ELR (cell line): Measurements from ENCODE around the gene BCDIN3D.

Source experiments
- DNase-seq: peaks from one replicate; pipeline ENCODE4 v3.0.0-alpha.2; 2015; ENCODE audit warnings: low read depth

The BCDIN3D gene

DNA sequence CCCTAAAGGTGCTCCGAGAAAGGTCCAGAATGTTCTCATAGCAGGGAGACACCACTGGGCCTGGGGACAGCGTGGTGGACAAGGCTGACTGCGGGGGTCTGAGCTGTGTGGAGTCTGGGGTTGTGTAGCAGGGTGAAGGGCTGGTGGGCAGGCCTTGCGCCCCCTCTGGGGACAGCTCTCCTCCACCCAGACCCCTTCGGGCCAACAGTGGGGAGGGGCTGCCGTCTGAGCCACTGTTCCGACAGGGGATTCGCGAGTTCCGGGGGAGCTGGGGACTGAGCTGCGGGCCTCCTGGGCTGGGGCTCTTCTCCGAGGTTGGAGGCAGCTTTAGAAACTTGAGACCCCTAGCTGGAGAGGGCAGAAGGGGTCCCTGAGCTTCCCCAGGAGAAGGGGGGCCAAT is 46.8 kb downstream of the BCDIN3D start:
- no peak for DNase-seq

DNA sequence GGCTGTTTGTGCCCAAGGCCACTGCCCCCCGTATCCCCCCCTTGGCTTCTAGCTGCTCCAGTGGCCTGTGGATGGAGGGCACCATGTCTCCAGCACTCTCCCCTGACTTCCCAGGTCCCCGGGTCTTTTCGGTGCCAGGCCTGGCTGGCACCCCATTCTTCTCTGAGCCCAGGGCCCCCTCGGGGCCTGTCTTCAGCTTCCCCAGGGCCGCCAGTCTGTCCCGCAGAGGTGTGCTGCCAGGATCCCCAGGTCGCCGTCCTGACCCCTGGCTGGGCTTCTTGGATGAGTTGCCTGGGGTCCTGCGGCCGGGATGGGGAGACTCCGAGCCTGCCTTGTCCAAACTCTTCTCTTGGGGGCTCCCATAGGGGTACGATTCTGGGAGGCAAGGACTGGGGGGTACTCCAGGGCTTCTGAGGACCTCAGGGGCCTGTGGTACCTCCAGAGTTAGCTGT is 47.2 kb downstream of the BCDIN3D start:
- DNase-seq, result no peak

DNA sequence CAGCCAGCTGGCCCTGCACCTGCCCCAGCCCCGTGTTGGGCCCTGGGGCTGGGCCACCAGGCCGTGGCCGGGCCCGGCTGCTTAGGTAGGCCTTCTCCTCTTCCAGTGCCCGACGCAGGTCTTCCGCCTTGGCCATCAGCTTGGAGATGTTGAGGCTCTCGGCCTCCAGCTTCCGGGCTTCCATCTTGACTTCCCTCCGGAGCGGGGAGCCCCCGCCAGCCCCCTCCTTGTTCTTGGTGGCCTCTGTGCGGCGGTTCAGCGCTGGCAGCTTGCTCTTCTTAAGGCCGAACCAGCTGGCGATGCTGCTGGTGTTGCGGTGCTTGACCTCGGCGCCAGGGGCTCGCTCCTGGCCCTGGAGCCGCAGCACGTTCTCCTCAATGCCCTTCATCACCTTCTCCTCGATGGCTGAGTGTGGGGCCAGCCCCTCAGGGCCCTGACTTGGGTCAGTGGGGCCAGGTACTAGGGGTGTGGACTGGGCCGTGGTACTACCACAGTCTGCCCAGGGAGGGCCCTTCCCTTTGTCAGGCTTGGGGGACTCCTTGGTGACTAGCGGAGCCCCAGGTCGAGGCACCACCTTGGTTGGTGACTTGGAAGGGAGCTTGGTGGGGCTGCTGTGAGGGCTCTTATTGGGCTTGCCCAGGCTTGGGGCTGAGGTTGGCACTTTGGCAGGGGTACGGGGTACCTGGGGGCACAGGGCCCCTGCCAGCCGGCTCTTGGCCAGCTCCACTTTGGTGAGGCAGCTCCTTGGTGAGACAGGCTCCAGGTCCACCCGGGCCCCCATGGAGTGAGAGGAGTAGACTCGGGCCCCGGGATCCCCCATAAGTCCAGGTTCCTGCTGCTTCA is 47.9 kb downstream of the BCDIN3D start:
- DNase-seq, result no peak

DNA sequence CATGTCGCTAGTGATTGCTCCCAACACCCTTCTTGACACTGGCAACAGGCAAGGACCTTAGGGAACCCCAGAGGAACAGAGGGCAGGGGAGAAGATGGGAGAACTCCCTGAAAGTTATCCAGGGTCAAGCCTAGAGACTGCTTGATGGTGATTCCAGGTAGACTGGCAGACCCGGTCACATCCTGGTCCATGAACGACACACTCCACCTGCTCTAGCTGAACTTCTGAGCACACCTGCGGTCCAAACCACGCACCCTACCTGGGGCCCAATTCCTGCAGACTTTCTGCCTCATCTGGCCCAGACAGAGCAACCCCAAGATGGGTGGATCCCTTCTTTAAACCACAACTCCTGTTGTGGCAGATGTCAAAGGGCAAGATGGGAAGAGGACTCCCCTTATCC is 48.9 kb downstream of the BCDIN3D start:
- DNase-seq, result no peak

DNA sequence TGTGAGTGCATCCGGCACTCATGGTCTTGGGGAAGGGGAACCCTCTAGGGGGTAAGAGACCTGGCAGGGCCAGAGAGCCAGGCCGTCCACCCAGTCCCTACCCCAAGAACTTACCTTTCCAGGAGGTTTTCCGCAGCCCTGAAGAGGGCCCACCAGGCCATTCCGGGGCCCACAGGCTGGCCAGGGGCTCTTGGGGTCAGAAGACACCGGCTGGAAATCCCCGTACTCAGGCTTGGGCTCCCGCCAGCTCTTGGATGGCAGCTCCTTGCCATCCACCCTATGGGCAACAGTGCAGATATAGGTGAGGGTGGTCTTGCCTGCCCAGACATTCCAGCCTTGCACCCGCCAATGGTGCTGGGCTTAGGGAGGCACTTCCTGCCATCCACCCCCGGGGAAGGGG is 49.3 kb downstream of the BCDIN3D start:
- DNase-seq, result no peak

DNA sequence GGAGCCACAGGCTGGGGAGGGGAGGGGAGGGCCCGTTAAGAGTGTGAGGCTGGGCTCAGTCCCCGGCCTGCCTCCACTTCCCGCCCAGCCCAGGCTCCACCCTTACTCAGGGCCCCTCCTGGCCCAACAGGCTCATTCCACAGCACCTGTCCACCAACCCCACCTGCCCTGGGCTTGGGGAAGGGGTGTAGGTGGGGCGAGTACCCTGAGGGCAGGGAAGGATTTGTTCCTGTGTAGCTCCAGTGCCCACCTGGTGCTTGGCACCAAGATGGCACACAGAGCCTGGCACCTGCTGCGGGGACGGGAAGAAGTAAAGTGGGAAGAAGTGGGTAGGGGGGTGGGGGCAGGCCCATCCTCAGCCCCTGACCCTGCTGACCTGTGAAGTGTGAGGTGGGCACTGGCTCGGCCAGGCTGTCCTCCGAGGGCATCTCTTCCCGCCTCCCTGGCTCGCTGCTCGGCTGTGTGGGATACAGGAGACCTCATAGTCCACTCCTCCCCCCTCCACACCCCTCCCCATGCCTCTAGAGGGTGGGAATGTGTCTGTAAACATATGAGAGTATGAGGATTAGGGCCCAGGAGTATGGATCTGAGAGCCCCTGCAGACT is 49.8 kb downstream of the BCDIN3D start:
- DNase-seq, result no peak

DNA sequence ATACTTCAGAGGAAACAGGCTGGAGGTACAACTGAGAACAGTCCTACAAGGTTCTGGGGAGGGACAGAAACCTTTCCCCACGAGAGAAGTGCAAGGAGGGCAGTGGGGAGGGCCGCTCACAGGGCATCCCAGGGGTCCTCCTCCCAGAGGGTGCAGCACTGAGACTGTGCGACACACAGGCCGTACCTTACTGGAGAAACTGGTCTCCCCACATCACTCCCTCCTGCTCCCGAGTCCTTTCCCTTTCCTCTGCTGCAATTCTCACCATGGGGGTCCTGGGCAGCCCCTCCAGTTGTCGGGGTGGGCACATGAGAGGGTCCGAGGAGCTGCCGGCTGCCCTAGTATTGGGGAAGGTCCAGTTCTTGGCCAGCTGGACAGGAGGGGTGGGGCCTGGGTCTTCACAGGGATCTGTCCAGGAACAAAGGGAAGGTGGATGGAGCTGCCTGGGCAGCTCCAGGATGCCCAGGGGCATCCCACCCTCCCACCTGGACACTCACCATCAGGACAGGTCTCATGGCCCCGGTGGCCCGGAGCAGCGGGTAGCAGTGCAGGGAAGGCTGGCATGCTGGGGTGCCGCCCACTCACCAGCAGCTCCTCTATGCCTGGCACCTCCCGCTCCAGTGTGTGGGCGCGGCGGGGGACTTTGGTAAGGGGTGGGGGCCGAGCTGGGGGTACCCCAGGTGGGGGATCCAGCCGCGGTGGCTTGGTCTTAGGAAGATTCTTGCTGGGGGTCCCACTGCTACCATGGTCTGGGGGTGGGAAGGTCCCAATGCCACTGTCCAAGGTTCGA is 50.5 kb downstream of the BCDIN3D start:
- DNase-seq, result no peak

DNA sequence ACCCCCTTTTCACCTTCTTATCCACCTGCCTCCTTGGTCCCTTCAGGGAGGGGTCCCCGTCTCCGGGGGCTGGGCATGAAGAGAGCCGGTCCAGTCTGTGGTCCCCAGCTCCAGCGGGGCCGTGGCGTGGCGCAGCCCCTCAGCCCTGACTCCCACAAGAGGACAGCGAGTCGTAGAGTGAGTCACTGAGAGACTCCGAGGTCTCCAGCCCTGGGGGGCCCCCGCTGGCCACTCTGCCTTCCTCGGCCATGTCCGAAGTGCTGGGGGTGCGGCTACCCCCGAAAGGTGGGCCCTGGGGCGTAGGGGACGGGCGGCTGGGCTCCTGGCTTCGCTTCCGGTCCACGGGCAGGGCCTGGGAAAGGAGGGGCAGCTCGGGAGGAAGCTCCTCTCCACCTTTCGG is 51.2 kb downstream of the BCDIN3D start:
- DNase-seq, result no peak

DNA sequence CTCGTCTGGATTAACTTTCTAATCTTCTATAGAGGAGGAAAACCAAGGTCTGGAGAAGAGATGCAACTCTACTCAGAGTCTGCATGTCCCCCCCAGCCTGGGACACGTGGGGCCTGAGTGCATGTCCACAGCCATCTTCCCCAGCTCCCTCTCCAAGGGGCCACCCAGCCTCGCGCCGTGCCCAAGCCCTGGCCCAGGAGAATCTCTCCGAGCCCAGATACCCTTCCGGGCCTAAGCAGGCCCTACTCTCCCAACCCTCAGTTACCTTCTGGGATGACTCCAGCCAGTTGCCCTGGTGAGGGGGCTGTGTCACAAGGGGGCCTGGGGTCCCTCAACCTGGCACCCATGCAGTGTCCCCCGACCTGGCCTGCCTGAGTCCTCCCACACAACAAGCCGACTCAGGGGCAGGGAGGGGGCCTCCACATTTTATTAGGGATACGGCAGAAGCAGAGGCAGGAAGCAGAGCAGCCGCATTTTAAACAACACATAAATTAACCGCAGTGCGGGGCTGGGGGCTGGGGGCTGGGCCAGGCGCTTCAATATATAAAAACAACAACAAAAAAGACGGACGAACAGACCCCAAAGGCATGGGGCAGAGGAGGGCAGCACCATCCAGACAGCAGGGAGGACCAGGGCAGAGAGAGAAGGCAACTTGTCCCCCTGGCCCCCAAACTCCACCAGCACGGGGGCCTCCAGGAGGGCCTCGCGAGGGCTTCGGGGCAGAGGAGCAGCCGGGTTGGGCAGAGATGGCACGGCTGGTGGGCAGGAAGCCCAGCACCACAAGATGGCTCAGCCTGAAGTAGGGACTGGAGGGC is 52.0 kb downstream of the BCDIN3D start:
- no peak for DNase-seq

DNA sequence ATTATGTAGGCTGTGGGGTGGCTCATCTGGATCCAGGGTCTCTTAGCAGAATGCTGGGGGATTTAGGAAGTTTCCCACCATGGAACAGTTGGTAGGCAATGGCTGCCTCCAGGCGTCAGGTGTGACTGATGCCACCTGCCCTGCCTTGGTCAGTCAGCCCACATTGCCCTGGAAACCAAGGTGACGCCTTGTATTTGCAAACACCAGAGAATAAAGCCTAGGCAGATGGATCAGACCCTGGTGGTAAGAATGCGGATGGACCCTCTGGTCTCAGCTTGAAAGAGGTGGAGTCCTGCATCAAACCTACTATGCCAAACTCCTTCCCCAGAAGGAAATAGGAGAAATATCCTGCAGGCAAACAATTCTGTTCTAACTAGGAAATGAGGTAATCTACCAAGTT is 52.9 kb downstream of the BCDIN3D start:
- DNase-seq, result no peak

DNA sequence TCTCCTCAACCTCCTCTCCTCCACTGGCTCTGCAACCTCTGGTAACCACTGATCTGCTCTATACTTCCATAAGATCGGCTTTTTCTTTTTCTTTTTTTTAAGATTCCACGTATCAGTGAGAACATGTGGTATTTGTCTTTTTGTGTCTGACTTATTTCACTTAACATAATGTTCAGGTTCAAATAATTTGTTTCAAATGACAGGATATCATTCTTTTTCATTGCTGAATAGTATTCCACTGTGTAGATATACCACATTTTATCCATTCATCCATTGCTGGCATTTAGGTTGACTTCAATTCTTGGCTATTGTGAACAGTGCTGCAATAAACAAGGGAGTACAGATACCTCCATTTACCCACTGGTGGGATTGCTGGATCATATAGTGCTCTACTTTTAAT is 55.2 kb downstream of the BCDIN3D start:
- DNase-seq, result no peak
